Immature natural killer cell (primary cell): ENCODE results near the gene SORCS2. TPM values are rescaled to one million over a fixed set of nuclear protein-coding genes. Genes with fewer than 3 reads are reported as not detected.

Experiments used
- DNase-seq, 3 donors: peaks; one replicate each; pipeline ENCODE4 v3.0.0; 2022; ENCODE audit warnings: mixed read lengths in 1 of 3
- H3K27ac Mint-ChIP-seq, 6 donors: one replicate each; pipeline ENCODE4 v1.8.0; 2020; ENCODE audit warnings: mixed read lengths in 6 of 6, mild to moderate bottlenecking in 5 of 6, inconsistent platforms in 4 of 6, moderate library complexity in 3 of 6
- H3K27me3 Mint-ChIP-seq, 3 donors: one replicate each; pipeline ENCODE4 v1.8.0; 2020 to 2021; ENCODE audit warnings: low read depth in 3 of 3, mild to moderate bottlenecking in 3 of 3, mixed read lengths in 3 of 3, moderate library complexity in 3 of 3, inconsistent platforms in 1 of 3
- H3K36me3 Mint-ChIP-seq, 3 donors: one replicate each; pipeline ENCODE4 v1.8.0; 2020; ENCODE audit warnings: mixed read lengths in 3 of 3, inconsistent platforms in 2 of 3, mild to moderate bottlenecking in 2 of 3
- H3K4me1 Mint-ChIP-seq, 2 donors: one replicate each; pipeline ENCODE4 v1.8.0; 2020; ENCODE audit warnings: inconsistent platforms in 2 of 2, mild to moderate bottlenecking in 2 of 2, mixed read lengths in 2 of 2, moderate library complexity in 1 of 2
- H3K4me3 Mint-ChIP-seq, 5 donors: one replicate each; pipeline ENCODE4 v1.8.0; 2020; ENCODE audit warnings: mild to moderate bottlenecking in 5 of 5, mixed read lengths in 5 of 5, inconsistent platforms in 3 of 5, moderate library complexity in 3 of 5
- H3K9me3 Mint-ChIP-seq, 6 donors: one replicate each; pipeline ENCODE4 v1.8.0; 2020; ENCODE audit warnings: mild to moderate bottlenecking in 6 of 6, mixed read lengths in 6 of 6, inconsistent platforms in 4 of 6, moderate library complexity in 3 of 6
- polyA plus RNA-seq, 3 donors: library from polyadenylated mRNA; unstranded; fragments of 300-500 nt; fragmentation: Illumina TruSeq; gene quantifications; one replicate each; pipeline ENCODE4 v1.2.3, GENCODE V29; 2021

Gene SORCS2
- polyA plus RNA-seq, 3 donors from 2014 or later: 0.04 to 0.16 TPM; not detected in 1

DNA sequence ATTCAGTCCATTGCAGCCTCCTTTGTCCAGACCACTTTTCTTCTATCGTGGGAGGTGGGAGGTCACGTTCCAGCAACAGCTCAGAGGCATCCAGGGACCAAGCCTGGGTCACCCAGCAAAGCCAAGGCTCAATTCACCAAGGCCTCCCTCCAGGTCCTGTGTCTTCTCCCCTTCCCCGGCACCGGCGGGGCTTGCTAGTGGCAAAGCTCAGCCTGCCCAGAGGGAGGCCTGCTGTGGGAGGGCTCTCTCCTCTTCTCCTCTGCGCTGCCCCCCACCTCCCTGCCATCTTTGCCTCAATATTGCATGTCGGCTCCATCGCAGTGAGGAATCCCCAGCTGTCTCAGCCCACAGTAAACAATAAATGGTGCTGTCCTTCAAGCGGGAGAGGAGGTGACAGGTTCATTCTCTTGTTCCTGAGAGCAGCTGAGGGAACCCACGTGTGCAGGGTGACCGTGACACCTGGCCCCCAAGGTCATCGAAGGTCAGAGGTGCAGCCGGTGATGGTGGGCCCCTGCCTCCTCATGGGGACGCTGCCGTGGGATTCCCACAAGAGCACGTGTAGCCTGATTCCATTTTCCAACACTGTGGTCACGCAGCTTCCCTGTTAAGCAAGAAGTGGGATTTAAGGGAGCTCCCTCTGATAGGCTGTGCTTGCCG, 353.9 kb downstream of the SORCS2 start:
- Mint-ChIP-seq H3K9me3 (peaks cover 0 to 4% (median 0%) of the 10 kb centered on the region in 6 donors), H3K36me3 (peaks cover 0 to 4% (median 0%) of the 10 kb centered on the region in 3 donors), H3K4me3 (no peak overlapping the region), H3K27ac (no peak overlapping the region), H3K27me3 (peaks cover 0 to 8% (median 5%) of the 10 kb centered on the region in 3 donors), H3K4me1 (peaks cover 0 to 1% of the 10 kb centered on the region in 2 donors)
- DNase-seq: no peak

DNA sequence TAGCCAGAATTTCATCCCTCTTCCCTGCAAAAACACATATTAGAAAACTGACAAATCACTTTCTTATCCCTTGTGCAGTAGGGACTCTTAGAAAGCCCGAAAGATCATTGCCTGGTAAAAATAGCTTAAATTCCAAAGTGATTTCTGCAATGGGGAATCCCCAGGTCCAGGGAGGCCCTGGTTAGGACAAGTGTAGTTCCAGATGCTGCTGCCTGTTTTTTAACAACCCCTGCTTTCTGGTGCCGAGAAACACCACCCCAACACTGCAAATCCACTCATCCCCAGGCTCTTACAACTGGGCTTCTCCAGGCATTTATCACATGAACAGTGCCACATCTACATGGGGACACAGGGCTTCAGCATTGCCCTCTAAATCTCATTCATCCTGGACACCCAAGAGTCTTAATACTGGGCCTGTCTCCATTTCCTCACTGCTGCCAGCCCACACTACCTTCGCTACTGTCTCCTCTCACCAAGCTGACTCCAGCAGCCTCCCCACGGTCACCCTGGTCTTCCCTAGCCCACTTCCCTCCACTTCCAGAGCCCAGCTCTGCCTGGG, 354.6 kb downstream of the SORCS2 start:
- Mint-ChIP-seq H3K36me3 (peaks cover 0 to 4% (median 0%) of the 10 kb centered on the region in 3 donors), H3K9me3 (peaks cover 0 to 5% (median 0%) of the 10 kb centered on the region in 6 donors), H3K4me1 (peaks cover 0 to 1% of the 10 kb centered on the region in 2 donors), H3K4me3 (no peak overlapping the region), H3K27me3 (peaks cover 0 to 8% (median 5%) of the 10 kb centered on the region in 3 donors), H3K27ac (no peak overlapping the region)
- no peak for DNase-seq

DNA sequence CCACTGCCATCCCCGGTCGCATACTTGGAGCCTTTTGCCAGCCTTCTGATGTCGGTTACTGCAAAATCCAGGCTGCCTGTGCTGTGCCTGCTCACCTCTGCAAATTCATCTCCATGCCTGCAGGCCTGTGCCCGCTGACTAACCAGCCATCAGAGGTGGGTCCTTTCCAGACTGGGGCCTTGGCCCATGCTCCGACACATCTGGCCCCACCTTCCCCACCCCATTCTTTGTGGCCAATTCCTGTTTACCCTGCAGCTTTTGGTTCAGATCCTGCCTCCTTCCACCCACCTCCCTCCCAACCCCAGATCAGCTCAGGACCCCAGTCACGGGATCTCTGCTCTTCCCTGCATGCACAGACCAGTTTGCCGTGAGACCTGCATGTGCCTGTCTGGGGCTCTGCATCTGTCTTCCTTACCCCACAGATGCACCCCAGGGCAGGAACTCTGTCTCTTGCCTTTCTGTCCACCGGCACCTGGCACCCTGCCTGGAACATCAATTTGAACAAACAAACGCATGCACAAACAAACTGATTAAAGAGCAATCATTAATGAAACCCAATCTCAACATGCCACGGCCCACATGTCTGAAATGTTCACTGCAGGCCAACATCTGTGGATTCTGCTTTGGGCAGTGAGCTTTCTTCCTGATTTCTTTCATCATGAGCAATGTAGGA, 355.2 kb downstream of the SORCS2 start:
- H3K36me3 Mint-ChIP-seq: peaks cover under 1 to 5% (median 3%) of the 10 kb centered on the region in 3 donors

DNA sequence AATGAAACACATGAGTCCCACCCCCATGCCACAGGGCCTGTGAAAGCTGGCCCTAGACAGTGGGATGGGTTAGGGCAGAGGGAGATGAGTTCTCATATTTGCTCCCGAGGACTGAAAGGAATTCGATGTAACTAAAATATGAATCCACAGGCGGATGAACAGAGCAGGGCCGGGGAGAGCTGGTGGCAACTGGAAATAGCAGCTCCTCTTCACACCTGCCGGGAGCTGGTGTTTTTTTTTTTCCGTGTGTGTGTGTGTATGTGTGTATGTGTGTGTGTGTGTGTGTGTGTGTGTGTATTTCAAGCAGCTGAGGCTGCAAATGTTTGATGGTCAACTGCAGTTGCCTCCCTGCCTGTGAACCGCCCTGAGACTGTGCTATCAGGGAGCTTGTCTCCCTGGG, 357.5 kb downstream of the SORCS2 start:
- Mint-ChIP-seq H3K27ac (no peak overlapping the region), H3K27me3 (peaks cover 0 to 9% (median 6%) of the 10 kb centered on the region in 3 donors), H3K9me3 (peaks cover 15 to 32% (median 21%) of the 10 kb centered on the region in 6 donors), H3K4me3 (no peak overlapping the region), H3K4me1 (peaks cover 0 to 1% of the 10 kb centered on the region in 2 donors), H3K36me3 (peaks cover 9 to 22% (median 12%) of the 10 kb centered on the region in 3 donors)
- DNase-seq: no peak

More for the DNA sequence above, 355.2 kb downstream of the SORCS2 start:
- no peak for DNase-seq
- Mint-ChIP-seq H3K27ac (peak overlapping the region in 1 of 6 donors; percentile 78), H3K27me3 (peaks cover 0 to 5% (median 5%) of the 10 kb centered on the region in 3 donors), H3K4me3 (no peak overlapping the region), H3K9me3 (peaks cover under 1 to 10% (median 3%) of the 10 kb centered on the region in 6 donors), H3K4me1 (peaks cover 0 to 1% of the 10 kb centered on the region in 2 donors)

DNA sequence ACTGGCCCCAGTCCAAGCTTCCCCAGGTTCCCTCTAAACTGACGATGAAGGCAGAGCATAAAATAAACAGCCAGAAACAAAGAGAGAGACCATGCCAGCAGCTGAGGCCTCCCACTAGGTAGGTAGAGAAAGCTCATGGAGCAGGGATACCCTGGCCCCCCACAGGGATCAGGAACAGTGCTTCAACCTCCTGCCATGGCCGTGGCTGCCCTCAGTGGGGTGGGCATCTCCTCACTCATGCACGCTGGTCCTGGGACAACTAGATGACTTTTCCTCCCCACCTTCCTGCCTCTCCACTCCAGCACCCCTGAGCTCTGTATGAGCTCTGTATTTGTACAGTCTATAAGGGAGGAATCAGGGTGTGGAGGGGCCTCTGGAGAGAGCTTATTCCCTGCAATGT, 360.1 kb downstream of the SORCS2 start:
- DNase-seq: no peak
- H3K27ac Mint-ChIP-seq: peak overlapping the region in 1 of 6 donors; percentile 59
- H3K9me3 Mint-ChIP-seq: peaks cover 20 to 36% (median 23%) of the 10 kb centered on the region in 6 donors
- no peak overlapping the region for H3K4me3 Mint-ChIP-seq
- peaks cover 5 to 12% (median 11%) of the 10 kb centered on the region in 3 donors for H3K27me3 Mint-ChIP-seq
- H3K36me3 Mint-ChIP-seq: peaks cover 9 to 24% (median 22%) of the 10 kb centered on the region in 3 donors
- no peaks in the 10 kb centered on the region for H3K4me1 Mint-ChIP-seq

DNA sequence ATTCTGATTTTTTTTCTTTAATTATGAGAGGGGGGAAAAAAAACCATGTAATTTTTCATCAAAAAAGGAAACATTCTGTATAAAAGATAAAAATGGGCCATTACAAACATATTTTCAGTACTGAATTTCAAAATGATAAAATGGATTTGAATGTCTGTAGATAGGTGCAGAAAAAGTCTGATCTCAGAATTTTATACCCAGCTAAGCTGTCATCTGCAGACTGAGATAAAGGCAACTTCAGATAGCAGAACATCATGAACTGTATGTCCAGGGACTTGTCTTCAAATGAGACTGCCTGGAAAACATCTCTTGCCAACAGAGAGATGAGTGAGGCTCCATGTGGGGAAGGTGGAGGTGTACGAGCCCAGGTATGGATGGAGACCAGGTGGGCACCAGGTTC, 360.9 kb downstream of the SORCS2 start:
- Mint-ChIP-seq H3K9me3 (peaks cover 20 to 36% (median 23%) of the 10 kb centered on the region in 6 donors), H3K36me3 (peaks cover 9 to 26% (median 22%) of the 10 kb centered on the region in 3 donors), H3K4me3 (no peak overlapping the region), H3K27ac (no peak overlapping the region), H3K27me3 (peaks cover 5 to 15% (median 14%) of the 10 kb centered on the region in 3 donors), H3K4me1 (no peaks in the 10 kb centered on the region)
- DNase-seq: no peak

DNA sequence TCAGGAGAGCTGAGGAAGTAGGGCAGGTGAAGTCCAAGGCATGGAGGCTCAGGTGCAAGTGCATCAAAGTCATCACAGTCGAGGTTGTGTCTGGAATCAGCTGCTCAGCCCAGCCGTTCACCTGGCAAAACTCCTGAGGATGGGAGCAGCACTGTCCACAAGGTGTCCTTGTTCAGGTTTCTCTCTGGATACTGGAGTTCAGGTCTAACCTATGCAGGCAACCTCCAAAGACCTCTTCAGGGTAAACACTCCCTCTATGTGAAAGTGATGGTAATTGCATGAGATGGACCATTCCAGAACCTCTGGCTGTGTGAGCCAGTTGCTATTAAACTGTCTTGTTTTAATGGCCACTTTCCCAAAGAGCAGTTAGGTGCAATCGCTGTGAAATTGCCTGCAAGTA, 362.6 kb downstream of the SORCS2 start:
- Mint-ChIP-seq H3K27ac (no peak overlapping the region), H3K9me3 (peaks cover 20 to 36% (median 22%) of the 10 kb centered on the region in 6 donors), H3K4me1 (no peaks in the 10 kb centered on the region), H3K4me3 (no peak overlapping the region), H3K36me3 (peaks cover 9 to 26% (median 22%) of the 10 kb centered on the region in 3 donors), H3K27me3 (peaks cover 6 to 12% (median 11%) of the 10 kb centered on the region in 3 donors)
- DNase-seq: no peak

DNA sequence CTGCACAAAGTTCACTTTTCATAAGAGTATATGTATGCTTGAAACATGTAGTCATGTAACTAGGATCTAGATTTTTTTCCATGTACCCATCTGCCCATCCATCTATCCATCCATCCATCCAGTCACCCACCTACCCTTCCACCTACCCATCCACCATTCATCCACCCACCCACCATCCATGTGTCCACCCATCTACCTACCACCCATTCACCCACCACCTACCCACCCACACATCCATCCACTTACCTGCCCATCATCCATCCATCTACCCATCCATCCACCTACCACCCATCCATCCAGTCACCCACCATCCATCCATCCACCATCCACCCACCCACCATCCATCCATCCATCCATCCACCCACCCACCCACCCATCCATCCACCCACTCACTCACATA, 364.2 kb downstream of the SORCS2 start:
- H3K9me3 Mint-ChIP-seq: peaks cover 20 to 36% (median 22%) of the 10 kb centered on the region in 6 donors
- H3K4me1 Mint-ChIP-seq: no peaks in the 10 kb centered on the region
- peaks cover 9 to 26% (median 22%) of the 10 kb centered on the region in 3 donors for H3K36me3 Mint-ChIP-seq
- peaks cover 6 to 11% (median 11%) of the 10 kb centered on the region in 3 donors for H3K27me3 Mint-ChIP-seq
- DNase-seq: no peak
- H3K4me3 Mint-ChIP-seq: no peak overlapping the region
- no peak overlapping the region for H3K27ac Mint-ChIP-seq

DNA sequence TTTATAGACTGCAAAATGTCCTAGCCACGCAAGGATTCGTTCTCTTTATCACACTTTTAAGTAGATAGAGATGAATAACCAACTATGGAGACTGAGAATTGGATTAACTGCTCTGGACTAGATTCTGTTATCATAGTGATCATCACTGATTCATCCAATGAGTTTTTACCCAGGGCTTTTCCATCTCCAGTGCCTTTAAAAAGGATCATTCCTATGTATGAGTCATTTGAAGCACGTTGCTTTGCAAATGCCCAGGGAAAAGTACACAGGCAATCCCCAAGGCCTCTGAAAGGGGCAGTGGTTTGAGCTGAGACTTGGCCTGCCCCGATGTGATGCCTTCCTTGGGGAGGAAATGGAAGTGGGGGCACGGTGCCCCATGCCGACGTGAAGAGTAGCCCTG, 365.1 kb downstream of the SORCS2 start:
- peaks cover 19 to 30% (median 21%) of the 10 kb centered on the region in 6 donors for H3K9me3 Mint-ChIP-seq
- DNase-seq: no peak
- no peaks in the 10 kb centered on the region for H3K4me1 Mint-ChIP-seq
- no peak overlapping the region for H3K27ac Mint-ChIP-seq
- peaks cover 9 to 26% (median 19%) of the 10 kb centered on the region in 3 donors for H3K36me3 Mint-ChIP-seq
- peaks cover 6 to 11% (median 11%) of the 10 kb centered on the region in 3 donors for H3K27me3 Mint-ChIP-seq
- no peak overlapping the region for H3K4me3 Mint-ChIP-seq

DNA sequence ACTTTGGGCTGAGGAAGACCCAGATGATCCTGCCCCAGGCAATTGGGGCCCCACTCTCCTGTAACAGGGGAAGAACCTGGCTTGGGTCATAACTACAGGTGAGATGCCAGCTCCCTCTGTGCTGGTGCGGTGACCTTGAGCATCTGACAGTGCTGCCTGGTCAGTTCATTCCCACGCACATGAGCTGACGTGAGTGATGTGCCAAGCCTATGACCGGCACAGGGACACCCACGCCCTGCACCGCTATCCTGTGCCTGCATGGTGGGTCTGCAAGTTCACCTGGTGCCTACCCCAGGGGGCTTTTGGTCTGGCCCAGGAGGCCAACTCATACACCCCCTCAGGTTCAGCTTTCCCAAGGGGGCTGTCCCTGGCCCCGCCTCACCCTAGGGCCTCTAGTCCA, 366.1 kb downstream of the SORCS2 start:
- Mint-ChIP-seq H3K27me3 (peaks cover 6 to 11% (median 11%) of the 10 kb centered on the region in 3 donors), H3K9me3 (peaks cover 10 to 20% (median 12%) of the 10 kb centered on the region in 6 donors), H3K36me3 (peaks cover under 1 to 18% (median 10%) of the 10 kb centered on the region in 3 donors), H3K27ac (no peak overlapping the region), H3K4me1 (no peaks in the 10 kb centered on the region), H3K4me3 (no peak overlapping the region)
- no peak for DNase-seq

DNA sequence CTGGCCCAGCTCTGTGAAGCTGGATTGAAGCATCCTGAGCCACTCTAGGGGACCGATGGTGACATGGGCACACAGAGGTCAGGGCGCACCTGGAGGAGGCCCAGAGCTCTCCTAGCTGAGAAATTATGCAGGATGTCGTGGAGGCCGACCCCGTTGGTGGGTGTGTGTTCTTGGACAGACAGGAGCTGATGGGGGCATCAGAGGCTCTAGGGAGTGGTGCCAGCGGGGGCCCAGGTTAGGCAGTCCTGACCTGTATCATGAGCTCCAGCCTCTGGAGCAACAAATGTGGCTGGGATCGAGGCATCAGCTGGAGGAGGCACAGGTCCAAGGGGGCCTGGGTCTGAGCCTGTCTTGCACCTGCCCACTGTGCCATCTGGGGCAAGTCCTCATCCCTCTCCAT, 367.0 kb downstream of the SORCS2 start:
- Mint-ChIP-seq H3K27me3 (peaks cover 6 to 10% (median 9%) of the 10 kb centered on the region in 3 donors), H3K4me3 (no peak overlapping the region), H3K4me1 (no peaks in the 10 kb centered on the region), H3K9me3 (peaks cover 2 to 12% (median 7%) of the 10 kb centered on the region in 6 donors), H3K27ac (no peak overlapping the region), H3K36me3 (peaks cover 0 to 14% (median 4%) of the 10 kb centered on the region in 3 donors)
- DNase-seq: no peak

DNA sequence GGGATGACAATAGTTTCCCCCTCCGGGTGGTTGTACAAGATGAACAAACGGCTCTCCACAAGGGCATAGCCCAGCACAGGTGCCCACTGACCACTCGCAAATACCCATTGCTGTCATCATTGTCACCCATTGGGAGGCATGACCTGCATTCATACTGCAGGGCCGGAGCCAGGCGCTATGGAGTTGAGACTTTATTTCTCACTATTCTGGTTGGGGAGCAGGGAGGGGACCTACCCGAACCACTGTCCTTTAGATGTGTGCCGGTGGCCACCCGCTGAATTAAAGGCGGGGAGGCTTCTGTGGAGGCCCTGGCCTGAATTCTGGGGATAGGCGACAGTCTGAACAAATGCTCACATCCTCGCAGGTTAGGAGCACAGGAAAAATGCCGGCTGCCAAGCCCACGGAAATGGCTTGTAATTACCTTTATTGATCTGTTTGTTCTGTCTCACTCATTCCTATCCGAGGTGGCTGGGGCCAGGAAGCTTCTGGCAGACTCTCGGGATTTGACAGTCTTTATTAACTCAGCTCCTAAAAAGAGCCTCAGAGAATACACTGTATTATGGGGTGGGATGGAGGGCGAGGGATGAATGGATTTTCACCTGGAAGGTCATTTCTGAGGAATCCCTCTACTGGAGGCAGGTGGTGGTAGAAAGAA, 367.5 kb downstream of the SORCS2 start:
- no peaks in the 10 kb centered on the region for H3K4me1 Mint-ChIP-seq
- peaks cover 0 to 7% (median 4%) of the 10 kb centered on the region in 6 donors for H3K9me3 Mint-ChIP-seq
- no peak overlapping the region for H3K4me3 Mint-ChIP-seq
- peaks cover 0 to 14% (median 0%) of the 10 kb centered on the region in 3 donors for H3K36me3 Mint-ChIP-seq
- no peak overlapping the region for H3K27ac Mint-ChIP-seq
- H3K27me3 Mint-ChIP-seq: peaks cover 6 to 8% (median 6%) of the 10 kb centered on the region in 3 donors
- no peak for DNase-seq

DNA sequence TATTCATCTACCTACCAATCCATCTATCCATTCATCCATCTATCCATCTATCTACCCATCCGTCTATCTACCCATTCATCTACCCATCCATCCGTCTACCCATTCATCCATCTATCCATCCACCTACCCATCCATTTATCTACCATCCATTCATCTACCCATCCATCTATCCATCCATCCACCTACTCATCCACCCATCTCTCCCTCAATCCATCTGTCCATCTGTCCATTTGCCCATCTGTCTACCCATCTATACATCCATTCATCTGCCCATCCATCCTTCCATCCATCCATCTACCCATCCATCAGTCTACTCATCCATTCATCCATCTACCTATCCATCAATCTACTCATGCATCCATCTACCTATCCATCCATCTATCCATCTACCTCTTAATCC, 369.2 kb downstream of the SORCS2 start:
- no peak for DNase-seq
- Mint-ChIP-seq H3K4me1 (no peaks in the 10 kb centered on the region), H3K36me3 (peaks cover 0 to 10% (median 0%) of the 10 kb centered on the region in 3 donors)

More for the DNA sequence above, 369.2 kb downstream of the SORCS2 start:
- Mint-ChIP-seq H3K27me3 (peaks cover 1 to 8% (median 3%) of the 10 kb centered on the region in 3 donors), H3K27ac (no peak overlapping the region), H3K4me3 (no peak overlapping the region), H3K9me3 (peaks cover 0 to 7% (median 0%) of the 10 kb centered on the region in 6 donors)
